Astrocyte of the hippocampus (primary cell): ENCODE measurements around the gene USP17L30.
"Not testable (repeated sequence)": the region's sequence is repeated elsewhere in the genome, so short reads cannot be mapped to it uniquely, and the experiment has no call there.

Experiments
- DNase-seq: peaks from one replicate; pipeline ENCODE4 v3.0.0; 2011; ENCODE audit warnings: low read depth, low spot score

The USP17L30 gene, protein sequence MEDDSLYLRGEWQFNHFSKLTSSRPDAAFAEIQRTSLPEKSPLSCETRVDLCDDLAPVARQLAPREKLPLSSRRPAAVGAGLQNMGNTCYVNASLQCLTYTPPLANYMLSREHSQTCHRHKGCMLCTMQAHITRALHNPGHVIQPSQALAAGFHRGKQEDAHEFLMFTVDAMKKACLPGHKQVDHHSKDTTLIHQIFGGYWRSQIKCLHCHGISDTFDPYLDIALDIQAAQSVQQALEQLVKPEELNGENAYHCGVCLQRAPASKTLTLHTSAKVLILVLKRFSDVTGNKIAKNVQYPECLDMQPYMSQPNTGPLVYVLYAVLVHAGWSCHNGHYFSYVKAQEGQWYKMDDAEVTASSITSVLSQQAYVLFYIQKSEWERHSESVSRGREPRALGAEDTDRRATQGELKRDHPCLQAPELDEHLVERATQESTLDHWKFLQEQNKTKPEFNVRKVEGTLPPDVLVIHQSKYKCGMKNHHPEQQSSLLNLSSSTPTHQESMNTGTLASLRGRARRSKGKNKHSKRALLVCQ

DNA sequence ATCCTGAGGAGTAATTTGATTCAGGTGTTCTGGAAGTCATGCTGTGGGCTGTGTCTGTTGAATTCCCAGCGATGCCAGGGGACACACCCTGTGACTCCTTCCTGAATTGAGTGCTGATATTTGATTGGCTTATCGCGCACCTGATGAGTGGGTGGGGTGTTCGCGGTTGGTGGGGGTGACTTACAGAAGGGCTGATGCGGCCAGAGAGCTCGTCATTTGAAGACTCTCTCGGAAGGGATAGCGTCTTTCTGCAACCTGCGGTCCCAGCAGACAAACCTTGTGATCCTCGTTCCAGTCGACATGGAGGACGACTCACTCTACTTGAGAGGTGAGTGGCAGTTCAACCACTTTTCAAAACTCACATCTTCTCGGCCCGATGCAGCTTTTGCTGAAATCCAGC lies at the start of gene USP17L30:
Gene USP17L30, plus strand, starts transcription at position 301 of the 400 bp plus-strand sequence. Its CDS starts 0 bp downstream, at position 301.
- DNase-seq, result not testable (repeated sequence)

DNA sequence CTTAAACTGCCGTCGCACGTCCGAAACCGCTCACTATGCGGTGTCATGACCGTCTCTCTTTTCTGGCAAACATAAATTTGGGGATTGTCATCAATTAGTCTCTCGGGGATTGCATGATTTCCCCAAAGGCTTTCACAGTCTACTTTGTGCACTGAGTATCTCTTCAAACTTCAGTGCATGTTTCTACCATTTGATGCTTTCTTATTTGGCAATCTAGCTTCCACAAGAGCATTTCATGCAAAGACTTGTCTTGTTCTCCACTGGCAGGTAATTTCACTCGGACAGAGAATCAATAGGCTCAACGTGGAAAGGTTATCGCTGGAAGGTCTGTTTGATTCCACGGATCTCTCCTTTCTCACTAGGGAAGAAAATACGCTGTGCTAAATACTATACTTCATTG lies 38.7 kb upstream of the USP17L30 start:
- DNase-seq, result not testable (repeated sequence)

DNA sequence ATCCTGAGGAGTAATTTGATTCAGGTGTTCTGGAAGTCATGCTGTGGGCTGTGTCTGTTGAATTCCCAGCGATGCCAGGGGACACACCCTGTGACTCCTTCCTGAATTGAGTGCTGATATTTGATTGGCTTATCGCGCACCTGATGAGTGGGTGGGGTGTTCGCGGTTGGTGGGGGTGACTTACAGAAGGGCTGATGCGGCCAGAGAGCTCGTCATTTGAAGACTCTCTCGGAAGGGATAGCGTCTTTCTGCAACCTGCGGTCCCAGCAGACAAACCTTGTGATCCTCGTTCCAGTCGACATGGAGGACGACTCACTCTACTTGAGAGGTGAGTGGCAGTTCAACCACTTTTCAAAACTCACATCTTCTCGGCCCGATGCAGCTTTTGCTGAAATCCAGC lies 38.1 kb upstream of the USP17L30 start, which contains the start of gene USP17L24:
Gene USP17L24, plus strand, starts transcription at position 301 of the 400 bp plus-strand sequence. Its CDS starts 0 bp downstream, at position 301.
- not testable (repeated sequence) for DNase-seq

DNA sequence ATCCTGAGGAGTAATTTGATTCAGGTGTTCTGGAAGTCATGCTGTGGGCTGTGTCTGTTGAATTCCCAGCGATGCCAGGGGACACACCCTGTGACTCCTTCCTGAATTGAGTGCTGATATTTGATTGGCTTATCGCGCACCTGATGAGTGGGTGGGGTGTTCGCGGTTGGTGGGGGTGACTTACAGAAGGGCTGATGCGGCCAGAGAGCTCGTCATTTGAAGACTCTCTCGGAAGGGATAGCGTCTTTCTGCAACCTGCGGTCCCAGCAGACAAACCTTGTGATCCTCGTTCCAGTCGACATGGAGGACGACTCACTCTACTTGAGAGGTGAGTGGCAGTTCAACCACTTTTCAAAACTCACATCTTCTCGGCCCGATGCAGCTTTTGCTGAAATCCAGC lies 33.3 kb upstream of the USP17L30 start, which contains the start of gene USP17L25:
Gene USP17L25, plus strand, starts transcription at position 301 of the 400 bp plus-strand sequence. Its CDS starts 0 bp downstream, at position 301.
- DNase-seq, result not testable (repeated sequence)

DNA sequence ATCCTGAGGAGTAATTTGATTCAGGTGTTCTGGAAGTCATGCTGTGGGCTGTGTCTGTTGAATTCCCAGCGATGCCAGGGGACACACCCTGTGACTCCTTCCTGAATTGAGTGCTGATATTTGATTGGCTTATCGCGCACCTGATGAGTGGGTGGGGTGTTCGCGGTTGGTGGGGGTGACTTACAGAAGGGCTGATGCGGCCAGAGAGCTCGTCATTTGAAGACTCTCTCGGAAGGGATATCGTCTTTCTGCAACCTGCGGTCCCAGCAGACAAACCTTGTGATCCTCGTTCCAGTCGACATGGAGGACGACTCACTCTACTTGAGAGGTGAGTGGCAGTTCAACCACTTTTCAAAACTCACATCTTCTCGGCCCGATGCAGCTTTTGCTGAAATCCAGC lies 28.6 kb upstream of the USP17L30 start, which contains the start of gene USP17L26:
Gene USP17L26, plus strand, starts transcription at position 301 of the 400 bp plus-strand sequence. Its CDS starts 0 bp downstream, at position 301.
- not testable (repeated sequence) for DNase-seq

DNA sequence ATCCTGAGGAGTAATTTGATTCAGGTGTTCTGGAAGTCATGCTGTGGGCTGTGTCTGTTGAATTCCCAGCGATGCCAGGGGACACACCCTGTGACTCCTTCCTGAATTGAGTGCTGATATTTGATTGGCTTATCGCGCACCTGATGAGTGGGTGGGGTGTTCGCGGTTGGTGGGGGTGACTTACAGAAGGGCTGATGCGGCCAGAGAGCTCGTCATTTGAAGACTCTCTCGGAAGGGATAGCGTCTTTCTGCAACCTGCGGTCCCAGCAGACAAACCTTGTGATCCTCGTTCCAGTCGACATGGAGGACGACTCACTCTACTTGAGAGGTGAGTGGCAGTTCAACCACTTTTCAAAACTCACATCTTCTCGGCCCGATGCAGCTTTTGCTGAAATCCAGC lies 23.8 kb upstream of the USP17L30 start, which contains the start of gene USP17L5:
Gene USP17L5, plus strand, starts transcription at position 301 of the 400 bp plus-strand sequence. Its CDS starts 0 bp downstream, at position 301.
- DNase-seq, result not testable (repeated sequence)

DNA sequence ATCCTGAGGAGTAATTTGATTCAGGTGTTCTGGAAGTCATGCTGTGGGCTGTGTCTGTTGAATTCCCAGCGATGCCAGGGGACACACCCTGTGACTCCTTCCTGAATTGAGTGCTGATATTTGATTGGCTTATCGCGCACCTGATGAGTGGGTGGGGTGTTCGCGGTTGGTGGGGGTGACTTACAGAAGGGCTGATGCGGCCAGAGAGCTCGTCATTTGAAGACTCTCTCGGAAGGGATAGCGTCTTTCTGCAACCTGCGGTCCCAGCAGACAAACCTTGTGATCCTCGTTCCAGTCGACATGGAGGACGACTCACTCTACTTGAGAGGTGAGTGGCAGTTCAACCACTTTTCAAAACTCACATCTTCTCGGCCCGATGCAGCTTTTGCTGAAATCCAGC lies 19.1 kb upstream of the USP17L30 start, which contains the start of gene USP17L27:
Gene USP17L27, plus strand, starts transcription at position 301 of the 400 bp plus-strand sequence. Its CDS starts 0 bp downstream, at position 301.
- DNase-seq, result not testable (repeated sequence)

DNA sequence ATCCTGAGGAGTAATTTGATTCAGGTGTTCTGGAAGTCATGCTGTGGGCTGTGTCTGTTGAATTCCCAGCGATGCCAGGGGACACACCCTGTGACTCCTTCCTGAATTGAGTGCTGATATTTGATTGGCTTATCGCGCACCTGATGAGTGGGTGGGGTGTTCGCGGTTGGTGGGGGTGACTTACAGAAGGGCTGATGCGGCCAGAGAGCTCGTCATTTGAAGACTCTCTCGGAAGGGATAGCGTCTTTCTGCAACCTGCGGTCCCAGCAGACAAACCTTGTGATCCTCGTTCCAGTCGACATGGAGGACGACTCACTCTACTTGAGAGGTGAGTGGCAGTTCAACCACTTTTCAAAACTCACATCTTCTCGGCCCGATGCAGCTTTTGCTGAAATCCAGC lies 14.3 kb upstream of the USP17L30 start, which contains the start of gene USP17L28:
Gene USP17L28, plus strand, starts transcription at position 301 of the 400 bp plus-strand sequence. Its CDS starts 0 bp downstream, at position 301.
- DNase-seq, result not testable (repeated sequence)

DNA sequence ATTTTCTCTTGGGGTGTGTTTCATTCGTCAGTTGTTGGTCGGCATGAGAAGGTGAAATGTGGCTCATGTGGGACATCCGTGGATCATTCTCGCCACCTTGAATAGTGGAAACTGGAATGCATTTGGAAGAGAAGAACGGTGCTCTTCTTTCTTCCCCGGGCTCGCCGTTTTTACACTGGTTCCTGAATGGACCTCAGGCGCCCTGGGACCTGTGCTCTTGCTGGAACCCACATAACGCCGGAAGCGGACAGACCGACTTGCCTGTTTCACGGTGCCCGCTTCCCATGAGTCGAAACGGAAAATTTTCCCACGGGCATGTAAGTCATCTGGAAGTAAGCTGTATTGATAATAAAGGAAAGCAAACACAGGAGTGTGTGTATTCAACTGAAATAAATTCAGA lies 12.1 kb upstream of the USP17L30 start:
- DNase-seq, result not testable (repeated sequence)

DNA sequence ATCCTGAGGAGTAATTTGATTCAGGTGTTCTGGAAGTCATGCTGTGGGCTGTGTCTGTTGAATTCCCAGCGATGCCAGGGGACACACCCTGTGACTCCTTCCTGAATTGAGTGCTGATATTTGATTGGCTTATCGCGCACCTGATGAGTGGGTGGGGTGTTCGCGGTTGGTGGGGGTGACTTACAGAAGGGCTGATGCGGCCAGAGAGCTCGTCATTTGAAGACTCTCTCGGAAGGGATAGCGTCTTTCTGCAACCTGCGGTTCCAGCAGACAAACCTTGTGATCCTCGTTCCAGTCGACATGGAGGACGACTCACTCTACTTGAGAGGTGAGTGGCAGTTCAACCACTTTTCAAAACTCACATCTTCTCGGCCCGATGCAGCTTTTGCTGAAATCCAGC lies 9.6 kb upstream of the USP17L30 start, which contains the start of gene USP17L29:
Gene USP17L29, plus strand, starts transcription at position 301 of the 400 bp plus-strand sequence. Its CDS starts 0 bp downstream, at position 301.
- not testable (repeated sequence) for DNase-seq

DNA sequence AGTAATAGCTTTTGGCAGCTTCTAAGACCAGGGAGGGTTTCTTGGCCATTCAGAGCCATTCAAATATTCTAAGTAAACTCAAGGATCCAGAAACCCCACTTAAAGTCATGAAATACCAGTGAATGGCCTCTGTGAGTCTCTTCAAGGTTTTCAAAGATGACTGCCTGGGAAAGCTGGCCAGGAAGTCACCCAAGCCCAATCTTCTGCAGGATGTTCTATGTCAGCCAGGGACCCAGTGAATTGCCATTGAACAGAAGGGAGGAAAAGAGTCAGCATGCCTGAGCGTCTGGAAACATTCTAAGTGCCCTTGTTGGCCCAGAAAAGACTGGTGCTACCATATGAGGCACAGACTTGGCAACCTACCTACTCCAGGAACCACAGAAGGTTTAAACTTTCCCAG lies 17.0 kb downstream of the USP17L30 start:
- not testable (repeated sequence) for DNase-seq

DNA sequence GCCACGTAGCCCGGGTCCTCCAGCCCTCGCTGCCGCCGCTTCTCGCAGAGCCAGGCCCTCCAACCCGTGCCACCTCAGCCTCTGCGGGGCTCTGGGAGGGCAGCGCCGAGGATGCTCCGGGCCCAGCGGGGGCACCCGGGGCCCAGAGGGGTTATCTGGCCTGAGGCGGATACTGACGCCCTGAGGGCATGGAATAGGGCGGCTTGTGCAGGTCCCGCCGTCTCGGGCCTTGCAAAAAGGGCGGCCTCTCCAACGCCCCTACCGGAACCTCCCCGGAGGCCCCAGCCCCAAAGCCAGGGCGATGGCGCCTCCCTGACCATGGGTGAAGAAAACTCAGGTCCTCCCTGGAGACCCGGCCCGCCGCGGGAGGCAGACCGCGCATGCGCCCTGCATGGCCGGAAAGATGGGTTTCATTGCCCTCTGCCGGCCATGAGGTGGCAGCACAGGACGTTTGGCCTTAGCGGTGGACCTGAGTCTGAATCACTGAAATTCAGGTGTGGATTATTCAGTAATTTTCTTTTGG lies 18.1 kb downstream of the USP17L30 start:
- peak; percentile 0 for DNase-seq

DNA sequence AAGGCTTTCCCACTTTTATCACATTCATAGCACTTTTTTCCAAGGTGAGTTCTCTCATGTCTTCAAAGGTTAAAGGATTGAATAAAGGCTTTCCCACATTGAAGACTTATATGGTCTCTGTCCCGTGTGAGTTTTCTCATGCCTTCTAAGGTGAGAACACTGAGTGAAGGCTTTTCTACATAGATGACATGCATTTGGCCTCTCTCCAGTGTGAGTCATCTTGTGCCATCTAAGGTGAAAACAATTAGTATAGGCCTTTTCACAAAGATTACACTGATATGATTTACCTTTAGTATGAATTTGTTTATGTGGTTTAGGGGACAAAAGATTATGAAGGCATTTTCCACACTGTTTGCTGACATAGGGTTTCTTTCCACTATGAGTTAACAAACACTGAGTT lies 21.2 kb downstream of the USP17L30 start:
- DNase-seq, result no peak

DNA sequence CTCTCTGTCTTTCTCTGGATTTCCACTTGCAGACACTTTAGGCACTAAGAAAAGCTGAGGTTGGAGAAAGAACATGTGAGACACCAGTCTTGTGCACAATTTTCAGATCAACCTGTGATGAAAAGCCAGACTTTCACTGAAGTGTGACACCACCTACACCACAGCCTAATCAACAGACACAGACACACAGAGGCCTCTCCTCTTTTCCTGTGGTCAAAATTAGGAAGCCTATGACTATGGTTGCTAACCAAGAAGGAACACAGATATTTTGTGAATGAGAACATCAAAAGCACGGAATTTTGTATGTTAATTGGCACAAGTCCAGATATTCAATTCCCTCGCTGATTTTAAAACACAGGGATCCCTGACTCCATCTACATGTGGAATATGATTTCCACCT lies 26.1 kb downstream of the USP17L30 start:
- not testable (repeated sequence) for DNase-seq

DNA sequence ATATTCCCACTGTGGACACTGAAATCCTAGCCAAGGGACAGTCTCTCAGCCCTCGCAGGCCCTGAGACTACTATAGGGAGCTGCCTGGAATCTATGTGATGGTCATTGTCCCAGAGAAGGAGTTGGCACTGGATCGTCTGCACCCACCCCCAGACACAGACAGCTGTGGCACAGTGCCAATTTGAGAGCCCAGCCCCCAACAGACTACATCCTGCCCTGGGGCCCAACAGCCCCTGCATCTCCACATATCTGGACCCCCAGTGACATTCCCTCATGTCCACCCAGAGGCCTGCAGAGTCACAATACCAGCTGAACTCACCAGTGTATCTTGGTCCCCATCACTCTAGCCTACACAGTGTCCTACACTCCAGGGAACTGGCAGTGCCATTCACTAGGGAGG lies 42.8 kb downstream of the USP17L30 start:
- DNase-seq, result not testable (repeated sequence)

DNA sequence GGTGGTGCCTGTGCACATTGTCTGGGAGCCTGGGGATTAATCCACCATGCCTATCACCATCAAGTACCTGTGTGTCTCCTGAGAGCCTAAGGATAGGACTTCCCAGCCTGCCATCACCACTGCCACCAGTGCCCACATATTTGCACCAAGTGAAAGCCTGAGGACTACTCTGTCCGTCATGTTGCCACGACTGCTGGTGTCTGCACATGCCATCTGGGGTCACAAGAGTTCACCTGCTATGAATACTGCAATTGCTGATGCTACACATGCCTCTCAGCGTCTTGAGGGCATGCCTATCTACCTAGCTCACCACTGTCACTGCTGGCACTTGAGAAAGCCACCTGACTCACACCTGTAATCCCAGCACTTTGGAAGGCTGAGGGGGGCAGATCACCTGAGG lies 43.6 kb downstream of the USP17L30 start:
- not testable (repeated sequence) for DNase-seq

DNA sequence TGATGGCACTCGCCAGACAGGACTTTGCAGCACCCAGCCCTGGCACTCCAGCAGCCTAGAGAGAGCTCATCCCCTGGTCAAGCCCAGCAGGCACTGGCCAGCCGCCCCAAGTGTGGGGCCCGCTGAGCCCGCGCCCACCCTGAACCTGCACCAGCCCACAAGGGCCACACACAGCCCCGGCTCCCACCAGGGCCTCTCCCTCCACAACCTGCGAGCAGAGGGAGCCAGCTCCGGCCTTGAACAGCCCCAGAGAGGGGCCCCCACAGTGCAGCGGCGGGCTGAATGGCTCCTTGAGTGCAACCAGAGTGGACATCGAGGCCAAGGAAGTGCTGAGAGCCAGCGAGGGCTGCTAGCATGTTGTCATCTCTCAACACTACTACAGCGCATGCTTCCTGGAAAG lies 46.9 kb downstream of the USP17L30 start:
- DNase-seq, result no peak
